Type B pancreatic cell (in vitro differentiated cells): ENCODE results near the gene GPS2. TPM values are rescaled to one million over a fixed set of nuclear protein-coding genes. Genes with fewer than 3 reads are reported as not detected.

Experiments
- DNase-seq: peaks from one replicate; pipeline ENCODE4 v3.0.0; 2021; ENCODE audit warnings: mixed read lengths; ENCODE audit not compliant: unreplicated experiment; ENCODE audit errors: extremely low spot score
- H3K27ac Mint-ChIP-seq: 2 replicates; pipeline ENCODE4 v1.8.0; 2021; ENCODE audit warnings: mild to moderate bottlenecking, mixed read lengths
- H3K27me3 Mint-ChIP-seq: 2 replicates; pipeline ENCODE4 v1.8.0; 2021; ENCODE audit warnings: mixed read lengths
- H3K36me3 Mint-ChIP-seq: 2 replicates; pipeline ENCODE4 v1.8.0; 2021; ENCODE audit warnings: mixed read lengths
- H3K4me1 Mint-ChIP-seq: one replicate; pipeline ENCODE4 v1.8.0; 2021; ENCODE audit warnings: mixed read lengths; ENCODE audit not compliant: unreplicated experiment
- H3K4me3 Mint-ChIP-seq: 2 replicates; pipeline ENCODE4 v1.8.0; 2021; ENCODE audit warnings: mild to moderate bottlenecking, mixed read lengths
- H3K9me3 Mint-ChIP-seq: 2 replicates; pipeline ENCODE4 v1.8.0; 2021; ENCODE audit warnings: mixed read lengths
- CTCF ChIP-seq: fragments of 200-600 bp; sonication (generic); conservative IDR thresholded peaks from 2 replicates; pipeline ENCODE4 v1.5.0; 2021; ENCODE audit warnings: antibody characterized with exemption, mild to moderate bottlenecking
- total RNA-seq: library from RNA; stranded (reverse); gene quantifications from 2 replicates; pipeline ENCODE4 v1.2.1, GENCODE V29; 2021; ENCODE audit warnings: low replicate concordance

The GPS2 gene
- total RNA-seq, 1 donor from 2014 or later, result 75.4 TPM

GRCh38 chr17:7356072-7356549, 41.0 kb upstream of the GPS2 start:
- no peaks in the 10 kb centered on the region for H3K27me3 Mint-ChIP-seq
- H3K9me3 Mint-ChIP-seq, result no peaks in the 10 kb centered on the region
- peak; percentile 90 for TF ChIP-seq CTCF
- H3K27ac Mint-ChIP-seq, result no peak overlapping the region
- peak; percentile 84 for DNase-seq
- no peaks in the 10 kb centered on the region for H3K36me3 Mint-ChIP-seq
- no peak overlapping the region for H3K4me3 Mint-ChIP-seq
- peaks cover 17% of the 10 kb centered on the region for H3K4me1 Mint-ChIP-seq

DNA sequence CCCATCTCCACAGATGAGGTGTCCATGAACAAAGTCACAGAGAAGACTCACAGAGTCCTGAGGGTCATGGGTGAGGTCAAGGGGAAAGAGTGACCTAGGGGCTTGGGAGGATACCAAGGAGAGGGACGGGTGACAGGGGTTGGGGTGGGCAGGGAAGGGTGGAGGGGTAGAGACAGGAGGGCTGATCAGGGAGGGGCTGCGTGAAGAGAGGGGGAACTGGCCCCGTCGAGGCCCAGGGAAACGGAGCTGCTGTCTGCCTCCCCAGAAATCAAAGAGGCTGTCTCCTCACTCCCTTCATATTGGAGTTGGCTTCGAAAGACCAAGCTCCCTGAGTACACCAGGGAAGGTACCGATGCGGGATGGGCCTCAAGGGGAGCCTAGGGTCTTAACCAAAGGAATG, 40.4 kb upstream of the GPS2 start:
- no peak overlapping the region for H3K27ac Mint-ChIP-seq
- no peaks in the 10 kb centered on the region for H3K36me3 Mint-ChIP-seq
- no peak for DNase-seq
- no peaks in the 10 kb centered on the region for H3K27me3 Mint-ChIP-seq
- peaks cover 17% of the 10 kb centered on the region for H3K4me1 Mint-ChIP-seq
- TF ChIP-seq CTCF, result no peak
- no peaks in the 10 kb centered on the region for H3K9me3 Mint-ChIP-seq
- H3K4me3 Mint-ChIP-seq, result no peak overlapping the region

- Mint-ChIP-seq H3K36me3 (no peaks in the 10 kb centered on the region), H3K4me3 (peak within 1 kb of the TSS; percentile 74), H3K27ac (peak within 1 kb of the TSS; percentile 91), H3K9me3 (no peaks in the 10 kb centered on the region), H3K27me3 (no peaks in the 10 kb centered on the region), H3K4me1 (peaks cover 20% of the 10 kb centered on the region)
- DNase-seq, result no peak
- TF ChIP-seq CTCF, result no peak
Measured at GRCh38 chr17:7355053-7355452, 39.9 kb upstream of the GPS2 start, which contains the start of gene TMEM95. TSS of gene TMEM95 (plus strand) at chr17:7355156. CDS start at chr17:7355205, 49 bp downstream.

DNA sequence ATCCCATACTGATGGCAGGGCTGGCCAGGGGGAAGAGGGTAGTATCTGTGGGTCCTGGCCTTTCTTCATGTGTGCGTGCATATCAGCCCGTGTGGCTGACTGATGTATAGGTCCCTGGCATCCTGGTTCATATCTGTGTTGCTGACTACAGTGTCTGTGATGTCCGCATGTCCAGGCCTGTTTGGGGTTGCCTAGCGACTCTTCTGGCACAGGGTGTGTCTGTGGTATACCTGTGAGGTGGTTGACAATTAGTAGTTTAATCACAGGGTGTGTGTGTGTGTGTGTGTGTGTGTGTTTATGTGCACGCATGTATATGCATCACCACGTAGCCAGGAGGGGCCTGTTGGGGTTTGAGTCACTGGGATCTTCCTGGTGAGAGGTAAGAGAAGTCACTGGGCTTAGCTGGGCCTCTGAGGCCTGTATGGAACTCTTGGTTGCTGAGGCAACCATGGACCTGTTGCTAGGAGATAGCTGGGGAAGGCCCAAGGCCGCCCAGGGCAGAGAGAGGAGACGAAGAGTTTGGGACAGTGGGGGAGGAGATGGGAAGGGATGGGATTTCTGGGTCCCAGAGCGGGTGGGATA, 39.2 kb upstream of the GPS2 start:
- no peak for DNase-seq
- peak overlapping the region; percentile 91 for H3K27ac Mint-ChIP-seq
- H3K4me1 Mint-ChIP-seq, result peaks cover 27% of the 10 kb centered on the region
- H3K4me3 Mint-ChIP-seq, result peak overlapping the region; percentile 74
- H3K36me3 Mint-ChIP-seq, result no peaks in the 10 kb centered on the region
- no peaks in the 10 kb centered on the region for H3K27me3 Mint-ChIP-seq
- H3K9me3 Mint-ChIP-seq, result no peaks in the 10 kb centered on the region
- no peak for TF ChIP-seq CTCF

- Mint-ChIP-seq H3K36me3 (no peaks in the 10 kb centered on the region), H3K27me3 (no peaks in the 10 kb centered on the region), H3K9me3 (no peaks in the 10 kb centered on the region), H3K4me1 (peaks cover 29% of the 10 kb centered on the region), H3K4me3 (peak overlapping the region; percentile 89), H3K27ac (peak overlapping the region; percentile 91)
- no peak for TF ChIP-seq CTCF
- DNase-seq, result no peak
Measured at GRCh38 chr17:7352910-7353635, 37.9 kb upstream of the GPS2 start.
